HG03097 (cell line): ENCODE results near the gene GTF3C1.
"Not testable (repeated sequence)": the region's sequence is repeated elsewhere in the genome, so short reads cannot be mapped to it uniquely, and the experiment has no call there.

Experiments used
- ATAC-seq: cut with Tn5 transposase; IDR thresholded peaks from one replicate; pipeline ENCODE4 v1.9.1; 2021; ENCODE audit not compliant: unreplicated experiment, low FRiP score

GTF3C1 gene

GRCh38 chr16:27570986-27571385 is 21.3 kb upstream of the GTF3C1 start:
- ATAC-seq: not testable (repeated sequence)

DNA sequence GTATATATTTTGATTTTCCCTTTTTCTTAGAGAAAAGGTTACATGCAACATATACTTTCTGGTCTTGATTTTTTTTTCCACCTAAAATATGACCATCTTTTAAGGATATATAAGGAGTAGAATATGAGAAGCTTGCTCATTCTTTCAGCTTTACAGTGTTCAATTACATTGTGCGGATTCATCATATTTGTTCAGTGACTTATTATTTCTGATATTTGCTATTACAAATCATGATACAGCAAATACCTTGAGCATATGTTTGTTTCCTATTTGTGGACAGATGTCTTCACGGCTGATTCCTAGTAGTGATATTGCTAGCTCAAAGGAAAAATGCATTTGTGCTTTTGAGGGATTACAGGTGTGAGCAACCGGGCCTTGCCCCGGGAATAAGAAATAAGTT is 18.4 kb upstream of the GTF3C1 start:
- no peak for ATAC-seq

DNA sequence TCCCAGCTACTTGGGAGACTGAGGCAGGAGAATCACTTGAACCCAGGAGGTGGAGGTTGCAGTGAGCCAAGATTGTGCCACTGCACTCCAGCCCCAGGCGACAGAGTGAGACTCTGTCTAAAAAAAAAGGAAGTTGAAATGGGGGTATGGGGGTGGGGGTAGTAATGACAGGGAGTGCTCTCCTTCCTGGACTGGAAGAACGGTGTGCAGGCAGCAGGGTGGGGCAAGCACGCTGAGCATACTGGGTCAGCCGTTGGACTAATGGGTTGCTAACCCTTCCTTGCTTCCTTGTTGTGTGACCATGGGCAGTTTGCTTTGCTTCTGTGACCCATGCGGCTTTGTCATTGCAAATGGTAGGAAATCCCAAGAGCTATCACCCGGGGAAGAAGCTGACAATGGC is 16.7 kb upstream of the GTF3C1 start:
- ATAC-seq: no peak

- no peak for ATAC-seq
Measured at GRCh38 chr16:27564224-27564623, 14.5 kb upstream of the GTF3C1 start.

DNA sequence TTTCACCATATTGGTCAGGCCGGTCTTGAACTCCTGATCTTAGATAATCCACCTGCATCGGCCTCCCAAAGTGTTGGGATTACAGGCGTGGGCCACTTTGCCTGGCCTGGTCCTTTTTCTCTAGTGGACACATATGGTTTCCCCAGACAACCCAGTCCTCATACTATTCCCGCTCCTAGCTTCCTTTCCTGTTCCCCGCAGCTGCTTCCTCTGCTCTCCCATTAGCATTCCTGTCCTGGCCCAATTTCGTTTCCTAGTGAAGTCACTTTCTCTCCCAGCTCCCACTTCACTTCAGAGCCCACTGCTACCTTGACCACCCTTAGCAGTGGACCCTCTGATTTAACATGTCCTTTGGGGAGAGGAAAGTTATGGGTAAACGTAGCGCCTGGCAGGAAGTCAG is 11.5 kb upstream of the GTF3C1 start:
- ATAC-seq: no peak

GRCh38 chr16:27558932-27559331 is 9.2 kb upstream of the GTF3C1 start:
- ATAC-seq: no peak

DNA sequence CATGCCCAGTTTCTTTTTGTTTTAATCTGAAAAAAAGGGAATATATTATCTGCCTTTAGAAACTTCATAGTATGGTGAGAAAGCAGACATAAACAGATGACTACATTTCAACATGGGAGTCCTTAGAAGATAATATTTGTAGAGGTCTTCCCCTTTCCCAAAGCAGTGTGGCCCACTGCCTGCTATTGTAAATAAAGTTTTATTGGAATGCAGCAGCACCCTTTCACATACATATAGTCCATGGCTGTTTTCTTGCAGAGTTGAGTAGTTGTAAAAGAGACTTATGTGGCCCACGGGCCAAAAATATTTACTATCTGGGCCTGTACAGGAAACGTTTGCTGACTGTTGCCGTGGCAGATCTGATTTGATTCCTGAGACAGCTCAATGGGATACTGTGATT is 8.7 kb upstream of the GTF3C1 start:
- no peak for ATAC-seq

DNA sequence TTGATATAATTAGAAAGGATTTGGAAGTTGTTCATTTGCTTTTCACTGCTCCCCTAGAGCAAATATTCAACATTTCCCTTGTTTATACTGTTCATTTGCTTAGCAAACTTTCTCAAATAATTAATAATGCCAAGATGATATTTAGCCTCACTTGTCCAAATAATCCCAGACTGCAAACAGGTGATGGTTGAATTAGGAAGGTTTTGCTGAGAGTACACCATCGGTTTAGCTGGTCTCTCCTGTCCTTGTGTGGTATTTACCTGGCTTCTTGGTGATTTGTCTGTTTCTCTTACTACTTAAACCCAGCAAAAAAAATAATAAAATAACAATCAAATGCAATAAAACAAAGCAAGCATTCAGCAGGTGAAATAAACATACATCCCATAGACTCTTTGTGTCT is 6.8 kb upstream of the GTF3C1 start:
- no peak for ATAC-seq

DNA sequence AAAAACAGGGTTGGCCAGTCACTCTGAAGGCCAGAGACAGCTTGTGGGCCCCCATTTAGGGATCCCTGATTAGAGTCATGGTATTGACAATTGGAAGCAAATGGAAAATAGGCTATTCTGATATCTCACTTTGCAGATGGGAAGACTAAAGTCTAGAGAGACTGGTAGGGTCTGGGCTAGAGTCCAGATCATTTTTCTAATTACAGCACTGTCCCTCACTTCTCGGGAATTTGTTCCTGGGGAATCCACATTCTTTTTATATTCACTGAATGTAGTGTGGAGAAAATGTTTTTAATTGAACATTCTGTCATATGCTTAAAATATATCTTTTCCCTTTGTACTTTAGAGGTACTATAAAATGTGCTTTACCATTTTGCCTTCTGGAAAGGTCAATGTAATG is 1.3 kb upstream of the GTF3C1 start:
- ATAC-seq: no peak

DNA sequence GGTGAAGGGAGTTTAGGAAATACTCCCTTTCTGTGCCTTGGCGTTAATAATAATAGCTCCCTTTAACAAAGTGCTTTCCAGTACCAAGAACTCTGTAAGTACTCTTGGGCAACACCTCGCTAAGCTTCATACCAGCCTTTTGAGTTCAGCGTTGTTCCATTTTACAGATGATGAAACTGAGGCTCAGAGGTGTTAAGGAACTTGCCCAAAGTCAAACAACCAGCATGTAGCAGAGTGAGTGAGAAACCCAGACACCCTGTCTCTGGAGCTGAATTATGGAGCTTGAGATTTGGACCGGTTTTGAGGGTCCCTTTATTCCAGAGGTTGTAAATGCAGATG is 838 bp upstream of the GTF3C1 start:
- no peak for ATAC-seq

GRCh38 chr16:27549464-27549745 is 308 bp downstream of the GTF3C1 start:
- no peak for ATAC-seq

DNA sequence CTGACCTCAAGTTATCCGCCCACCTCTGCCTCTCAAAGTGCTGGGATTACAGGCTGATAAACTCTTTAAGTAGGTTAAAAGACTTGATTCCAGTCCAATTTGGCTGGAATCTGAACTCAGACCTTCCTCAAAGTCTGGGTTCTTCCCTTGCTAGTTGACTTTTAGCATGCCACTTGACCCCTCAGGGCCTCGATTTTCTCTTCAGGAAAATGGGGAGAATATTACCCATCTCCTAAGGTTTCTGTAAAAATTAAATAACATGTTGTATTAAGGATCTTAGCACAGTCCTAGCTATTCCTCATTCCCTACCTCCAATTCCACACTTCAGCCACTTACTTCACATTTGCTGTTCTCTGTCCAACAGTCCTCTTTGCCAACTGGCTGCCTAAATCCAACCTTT is 1.9 kb downstream of the GTF3C1 start:
- no peak for ATAC-seq

DNA sequence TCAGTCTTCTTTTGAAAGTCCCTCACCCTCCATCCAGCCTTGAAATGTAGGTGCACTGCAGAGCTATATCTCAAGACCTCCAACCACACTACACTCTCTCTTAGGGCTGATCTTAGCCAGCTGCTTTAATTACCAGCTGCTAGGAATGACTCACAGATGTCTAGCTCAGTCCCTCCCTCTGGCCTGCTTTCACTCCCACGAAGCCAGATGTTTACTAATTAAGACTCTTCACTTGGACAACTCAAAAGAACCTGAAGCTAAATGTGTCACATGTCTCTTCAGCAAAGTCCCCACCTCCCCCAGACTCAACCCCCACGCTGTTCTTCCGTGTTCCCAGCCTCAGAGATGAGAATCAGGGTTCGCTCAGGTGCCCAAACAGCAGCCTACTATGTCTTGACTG is 2.6 kb downstream of the GTF3C1 start:
- ATAC-seq: no peak

GRCh38 chr16:27544671-27545070 is 5.0 kb downstream of the GTF3C1 start:
- ATAC-seq: no peak

- ATAC-seq: no peak
Measured at GRCh38 chr16:27543801-27544200, 5.9 kb downstream of the GTF3C1 start.

- ATAC-seq: no peak
Measured at GRCh38 chr16:27539636-27540035, 10.1 kb downstream of the GTF3C1 start.

- ATAC-seq: no peak
Measured at GRCh38 chr16:27539120-27539519, 10.6 kb downstream of the GTF3C1 start.

DNA sequence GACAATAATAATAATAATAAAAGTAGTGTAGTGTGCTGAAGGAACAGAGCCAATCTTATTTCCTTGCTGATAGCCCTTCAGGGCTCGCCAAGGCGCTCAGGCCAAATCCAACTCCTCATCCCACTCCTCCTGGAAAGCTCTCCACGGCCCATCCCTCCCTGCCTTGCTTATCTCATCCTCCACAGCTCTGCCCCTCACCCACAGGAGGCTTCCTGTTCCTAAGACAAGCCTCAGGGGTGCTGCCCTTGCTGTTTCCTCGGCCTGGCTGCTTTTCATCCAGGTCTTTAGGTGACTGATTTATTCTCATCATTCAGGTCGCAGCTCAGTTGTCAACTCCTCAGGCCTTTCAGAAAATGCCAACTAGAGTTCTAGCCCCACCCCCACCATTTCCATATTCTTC is 11.2 kb downstream of the GTF3C1 start:
- no peak for ATAC-seq

- no peak for ATAC-seq
Measured at GRCh38 chr16:27534256-27534655, 15.5 kb downstream of the GTF3C1 start.

DNA sequence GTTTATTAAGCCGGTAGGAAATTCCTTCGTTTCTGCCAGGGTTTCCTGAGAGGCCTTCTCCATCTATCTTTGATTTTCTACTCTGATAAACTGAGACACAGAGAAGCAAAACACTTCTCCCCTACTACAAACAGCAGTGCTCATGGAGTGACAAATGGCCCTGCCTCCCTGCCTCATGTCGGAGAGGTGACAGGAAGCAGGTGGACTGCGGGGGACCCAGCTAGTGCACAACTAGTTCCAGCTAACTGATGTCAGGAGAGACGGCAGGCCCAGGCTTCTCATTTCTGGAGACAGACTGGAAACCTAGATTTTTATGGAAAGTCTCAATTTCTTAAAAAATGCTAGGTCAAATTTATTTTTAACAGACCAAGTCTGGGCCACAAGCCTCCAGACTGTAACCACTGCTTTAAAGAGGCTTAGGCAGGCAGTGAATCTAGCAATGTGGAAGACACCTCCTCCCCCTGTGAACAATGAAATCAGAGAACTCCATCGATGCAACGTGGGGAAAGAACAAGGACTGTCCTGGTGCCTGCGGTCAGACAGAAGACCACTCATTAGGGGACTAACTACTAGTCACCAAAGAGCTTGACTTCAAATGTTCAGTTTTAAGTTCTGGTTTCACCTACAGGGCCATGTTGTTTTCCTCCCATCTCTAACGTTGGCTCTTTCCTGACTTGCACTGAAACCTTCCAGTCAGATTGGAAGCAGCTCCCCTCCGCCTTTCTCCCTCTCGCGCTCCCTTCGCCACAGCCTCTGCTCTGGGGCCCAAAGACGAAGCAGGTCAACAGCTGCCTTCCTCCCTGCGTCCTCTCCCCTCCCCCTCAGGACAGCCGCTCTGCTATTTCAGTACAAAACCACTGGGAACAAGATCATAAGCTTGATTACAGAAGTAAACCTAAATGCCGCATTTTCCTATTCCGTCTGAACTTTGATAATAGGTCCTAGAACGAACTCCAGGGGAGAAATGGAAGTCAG is 17.6 kb downstream of the GTF3C1 start:
- no peak for ATAC-seq

DNA sequence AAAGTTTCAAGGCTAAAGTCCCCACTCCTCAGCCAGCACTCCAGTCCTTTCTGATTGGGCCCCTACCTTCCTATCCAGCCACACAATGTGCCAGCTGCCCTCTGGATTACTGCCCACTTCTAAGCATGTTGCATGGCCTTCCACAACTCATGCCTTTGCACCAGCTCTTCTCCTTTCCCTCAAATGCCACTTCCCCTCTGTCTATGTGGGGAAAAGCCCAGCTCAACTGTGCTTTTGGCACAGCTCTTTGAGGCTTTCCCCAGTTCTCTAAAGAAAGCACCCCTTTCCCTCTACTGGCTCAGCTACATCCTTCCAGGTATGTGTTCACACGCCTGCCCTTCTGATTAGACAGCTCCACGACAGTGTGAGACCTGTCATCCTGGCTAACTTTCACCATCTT is 18.5 kb downstream of the GTF3C1 start:
- no peak for ATAC-seq

DNA sequence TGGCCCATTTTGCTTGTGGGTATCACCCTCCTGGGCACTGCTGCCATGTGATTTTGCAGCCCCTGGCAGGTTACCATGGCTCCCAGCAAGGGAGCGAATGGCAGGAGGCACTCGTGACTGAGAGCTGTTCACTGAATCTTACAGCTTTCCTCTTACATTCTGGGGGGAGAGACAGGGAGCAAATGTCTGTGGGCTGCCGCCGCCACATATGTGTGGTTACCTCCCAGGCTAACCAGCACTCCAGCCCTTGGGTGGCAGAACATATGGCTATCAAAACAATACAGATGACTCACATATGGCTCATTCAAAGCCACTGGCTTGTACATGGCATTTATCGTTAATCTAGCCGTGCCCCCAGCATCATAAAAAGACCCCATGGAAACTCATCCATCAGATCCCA is 19.8 kb downstream of the GTF3C1 start:
- ATAC-seq: no peak

DNA sequence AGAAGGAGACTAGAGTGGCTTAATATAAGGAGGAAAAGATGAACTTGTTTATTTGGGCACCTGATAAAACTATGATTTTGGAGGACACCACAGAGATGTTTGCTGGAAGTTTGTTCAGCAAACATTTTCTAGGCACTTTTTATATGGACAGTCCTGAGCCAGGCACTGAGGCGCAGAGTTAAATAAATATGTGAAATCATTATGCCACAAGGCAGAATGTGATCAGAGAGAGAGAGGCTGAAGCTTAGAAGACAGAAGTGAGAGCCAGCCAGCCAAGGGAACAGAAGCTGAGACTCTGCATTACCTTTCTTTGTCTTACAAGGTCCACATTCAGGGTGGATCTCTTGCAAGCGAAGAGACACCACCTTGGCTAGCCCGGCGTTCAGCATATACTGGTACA is 21.4 kb downstream of the GTF3C1 start:
- no peak for ATAC-seq
